ENCODE results near the gene BRD7. TPM values are rescaled to one million over a fixed set of nuclear protein-coding genes. Genes with fewer than 3 reads are reported as not detected.

Gene BRD7
- total RNA-seq, 4 donors from 2014 or later: 53.1 to 62.0 (median 56.2) TPM

DNA sequence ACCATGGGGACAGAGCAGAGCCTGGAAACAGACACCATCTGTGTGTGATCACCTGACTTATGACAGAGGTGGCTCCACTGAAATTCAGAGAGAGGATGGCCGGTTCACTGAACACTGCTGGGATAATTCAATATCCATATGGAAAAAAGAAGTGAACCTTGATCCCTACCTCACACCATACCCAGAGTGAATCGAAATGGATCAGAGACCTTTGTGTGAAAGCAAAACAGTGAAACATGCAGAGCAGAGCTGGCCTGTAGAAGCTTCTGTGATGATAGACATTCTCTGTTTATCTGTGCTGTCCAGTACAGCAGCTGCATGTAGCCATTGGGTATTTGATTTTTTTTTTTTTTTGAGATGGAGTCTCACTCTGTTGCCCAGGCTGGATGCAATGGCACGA, 82.1 kb downstream of the BRD7 start:
- Histone ChIP-seq H3K4me3 (no peak overlapping the region), H3K36me3 (peaks cover 5% of the 10 kb centered on the region), H3K9me3 (no peaks in the 10 kb centered on the region), H3K27me3 (no peaks in the 10 kb centered on the region), H3K4me1 (peaks cover 29% of the 10 kb centered on the region), H3K27ac (no peak overlapping the region)
- no peak for DNase-seq (ENCODE audit: low spot score in 2 of 2)
- 98% methylated on average over 3 of the region's 3 CpGs for WGBS
- TF ChIP-seq POLR2AphosphoS5 (IDR thresholded peaks at IDR 0.05) (no peak), EP300 (IDR thresholded peaks at IDR 0.05) (no peak), CTCF (IDR thresholded peaks at IDR 0.05) (no peak), POLR2A (IDR thresholded peaks at IDR 0.05) (no peak)

GRCh38 chr16:50285406-50286003, 83.3 kb downstream of the BRD7 start:
- Histone ChIP-seq H3K27me3 (no peaks in the 10 kb centered on the region), H3K4me1 (peaks cover 38% of the 10 kb centered on the region), H3K4me3 (no peak overlapping the region), H3K27ac (no peak overlapping the region), H3K36me3 (peaks cover 5% of the 10 kb centered on the region), H3K9me3 (no peaks in the 10 kb centered on the region)
- 90% methylated on average over 5 of the region's 5 CpGs for WGBS
- no peak for DNase-seq (ENCODE audit: low spot score in 2 of 2)
- no peak for TF ChIP-seq EP300 (IDR thresholded peaks at IDR 0.05)
- no peak for TF ChIP-seq POLR2A (IDR thresholded peaks at IDR 0.05)
- no peak for TF ChIP-seq CTCF (IDR thresholded peaks at IDR 0.05)
- no peak for TF ChIP-seq POLR2AphosphoS5 (IDR thresholded peaks at IDR 0.05)

DNA sequence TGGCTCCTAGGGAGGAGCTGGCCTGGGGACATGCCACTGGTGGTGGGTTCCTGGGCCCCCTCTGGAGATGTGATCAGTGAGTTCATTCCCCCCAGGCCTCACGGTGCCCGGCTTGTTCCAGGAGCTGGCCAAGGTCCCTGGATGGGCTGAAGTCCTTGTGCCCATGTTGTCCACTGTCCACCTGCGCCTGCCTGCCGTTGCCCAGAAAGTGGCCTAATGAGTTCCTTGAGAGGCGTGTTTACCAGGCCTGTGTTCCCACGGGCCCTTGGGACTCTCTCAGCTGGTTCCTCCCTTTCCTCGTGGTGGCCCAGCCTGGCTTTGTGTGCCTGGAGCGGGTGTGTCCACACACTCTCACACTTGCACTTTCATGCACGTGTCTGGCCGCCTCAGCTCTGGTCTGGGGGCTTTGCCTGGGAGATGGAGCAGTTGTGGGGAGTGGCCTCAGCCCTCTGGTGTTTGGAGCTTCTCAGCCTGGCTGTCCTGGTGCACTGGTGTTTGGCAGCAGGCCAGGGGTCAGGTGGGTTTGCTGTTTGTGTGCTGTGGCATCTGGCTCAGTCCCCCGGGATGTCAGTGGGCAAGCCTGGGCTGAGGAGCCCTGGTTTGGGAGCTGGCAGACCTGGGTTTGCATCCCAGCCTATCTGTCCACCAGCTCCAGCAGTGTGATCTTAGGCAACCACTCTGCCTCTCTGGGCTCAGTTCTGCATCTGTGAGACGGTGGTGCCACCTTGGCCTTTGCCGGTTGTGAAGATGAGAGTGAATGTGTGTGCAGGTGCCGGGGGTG, 84.5 kb downstream of the BRD7 start:
- H3K4me3 ChIP-seq: no peak overlapping the region
- WGBS: 49% methylated on average over 11 of the region's 14 CpGs
- no peak for DNase-seq (ENCODE audit: low spot score in 2 of 2)
- peaks cover 38% of the 10 kb centered on the region for H3K4me1 ChIP-seq
- H3K27ac ChIP-seq: peak overlapping the region; percentile 32
- TF ChIP-seq POLR2AphosphoS5 (IDR thresholded peaks at IDR 0.05) (no peak), CTCF (IDR thresholded peaks at IDR 0.05) (no peak), POLR2A (IDR thresholded peaks at IDR 0.05) (no peak), EP300 (IDR thresholded peaks at IDR 0.05) (no peak)
- H3K9me3 ChIP-seq: no peaks in the 10 kb centered on the region
- H3K36me3 ChIP-seq: peaks cover 5% of the 10 kb centered on the region
- H3K27me3 ChIP-seq: no peaks in the 10 kb centered on the region

DNA sequence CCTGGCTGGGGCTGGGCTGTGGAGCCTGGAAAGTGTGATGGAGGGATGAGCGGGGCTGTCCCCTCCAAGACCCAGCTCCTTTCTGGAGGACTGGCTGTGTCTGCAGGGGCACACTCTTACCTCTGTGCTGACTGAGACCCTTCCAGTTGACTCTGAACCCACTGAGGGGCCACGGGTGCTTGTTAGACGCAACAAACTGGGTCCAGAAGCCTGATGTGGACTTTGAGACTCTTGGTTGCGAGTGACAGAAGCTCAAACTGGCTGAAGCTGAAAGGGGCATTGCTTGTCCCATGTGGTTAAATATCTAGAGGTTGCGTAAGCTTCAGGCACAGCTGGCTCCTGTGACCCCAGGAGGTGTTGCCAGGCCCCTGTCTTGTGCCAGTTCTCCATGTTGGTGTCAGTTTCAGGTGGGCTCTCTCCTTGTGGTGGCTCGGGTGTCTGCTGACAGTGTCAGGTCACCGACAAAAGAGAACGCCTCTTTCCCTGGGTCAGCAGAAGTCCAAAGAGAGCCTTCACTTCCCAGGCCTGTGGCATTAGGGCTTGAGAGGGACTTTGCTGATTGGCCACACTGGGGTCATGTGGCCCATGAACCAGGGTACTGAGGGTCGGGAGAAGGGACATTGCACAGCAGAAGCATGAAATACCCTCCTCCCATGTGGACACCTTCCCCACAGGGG, 85.7 kb downstream of the BRD7 start:
- no peak for DNase-seq (ENCODE audit: low spot score in 2 of 2)
- H3K9me3 ChIP-seq: no peaks in the 10 kb centered on the region
- H3K27me3 ChIP-seq: no peaks in the 10 kb centered on the region
- TF ChIP-seq EP300 (IDR thresholded peaks at IDR 0.05) (no peak), POLR2AphosphoS5 (IDR thresholded peaks at IDR 0.05) (no peak), POLR2A (IDR thresholded peaks at IDR 0.05) (no peak), CTCF (IDR thresholded peaks at IDR 0.05) (no peak)
- peak overlapping the region; percentile 38 for H3K27ac ChIP-seq
- no peak overlapping the region for H3K4me3 ChIP-seq
- peaks cover 38% of the 10 kb centered on the region for H3K4me1 ChIP-seq
- WGBS: 87% methylated on average over 8 of the region's 9 CpGs
- peaks cover 2% of the 10 kb centered on the region for H3K36me3 ChIP-seq

- no peaks in the 10 kb centered on the region for H3K27me3 ChIP-seq
- 59% methylated on average over 2 of the region's 7 CpGs for WGBS
- TF ChIP-seq POLR2AphosphoS5 (IDR thresholded peaks at IDR 0.05): no peak
- no peak for TF ChIP-seq POLR2A (IDR thresholded peaks at IDR 0.05)
- TF ChIP-seq EP300 (IDR thresholded peaks at IDR 0.05): no peak
- TF ChIP-seq CTCF (IDR thresholded peaks at IDR 0.05): no peak
- DNase-seq (ENCODE audit: low spot score in 2 of 2): no peak
- H3K36me3 ChIP-seq: no peaks in the 10 kb centered on the region
- peaks cover 38% of the 10 kb centered on the region for H3K4me1 ChIP-seq
- H3K27ac ChIP-seq: peak overlapping the region; percentile 70
- no peaks in the 10 kb centered on the region for H3K9me3 ChIP-seq
- H3K4me3 ChIP-seq: peak overlapping the region; percentile 14
Observed at GRCh38 chr16:50282010-50282538, 86.7 kb downstream of the BRD7 start.
